ENCODE data around the gene SRC. TPM values are rescaled to one million over a fixed set of nuclear protein-coding genes. Genes with fewer than 3 reads are reported as not detected.

SRC gene
- total and polyA plus RNA-seq, 2 of the 8 experiments (the other 6 are each of a cell fraction or from before 2014, with no cell fraction given): 27.6 to 28.8 TPM

DNA sequence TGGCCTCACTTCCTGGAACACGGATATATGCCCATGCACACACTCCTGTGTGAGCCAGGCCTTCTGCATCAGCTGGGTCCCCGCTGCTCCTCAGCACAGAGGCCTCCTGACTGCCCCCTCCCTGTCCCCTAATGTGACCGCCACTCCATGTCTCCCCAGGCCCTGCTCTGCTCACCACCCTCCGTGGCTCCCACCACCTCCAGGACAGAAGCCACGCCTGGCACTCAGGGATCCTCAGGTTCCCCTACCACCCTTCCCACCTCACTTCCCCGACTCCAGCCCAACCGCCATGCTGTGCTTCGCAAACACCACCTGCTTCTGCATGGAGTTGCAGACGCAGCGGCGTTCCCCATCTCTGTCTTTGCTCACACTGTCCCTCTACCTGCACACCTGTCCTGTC is 4.3 kb upstream of the SRC start:
- peak overlapping the region; percentile 7 for H4K91ac ChIP-seq (replicated peaks; ENCODE audit: insufficient read length, low read length)
- CTCF ChIA-PET (ENCODE audit: partially characterized antibody): interaction anchor here (1.0 kb wide), 1 partner anchor 11 kb away, joined by 3 read pairs; no protein-coding TSS in a partner anchor

More for the DNA sequence above, 4.3 kb upstream of the SRC start:
- H3K14ac ChIP-seq (ENCODE audit: insufficient read length): no peak overlapping the region
- H3K27ac ChIP-seq (ENCODE audit: low read depth, low read length): no peak overlapping the region
- no peaks in the 10 kb centered on the region; the same call in 1 of the 2 replicates for H3K23me2 ChIP-seq (ENCODE audit: low read depth, low read length)
- no peak overlapping the region for H3K23ac ChIP-seq (ENCODE audit: insufficient read length)
- peaks cover 0 to 2% (median under 1%) of the 10 kb centered on the region in 4 experiments; a peak in 4 of 7 replicates for H3K4me1 ChIP-seq (replicated peaks in 1 of 4; ENCODE audit: control insufficient read depth in 3 of 4, insufficient read depth in 4 of 4, low read length in 3 of 4)
- TF ChIP-seq KDM4A (IDR thresholded peaks at IDR 0.05; ENCODE audit: low read depth, low read length, severe bottlenecking): no peak
- TF ChIP-seq RFX5 (IDR thresholded peaks at IDR 0.05; ENCODE audit: borderline replicate concordance, low read depth, low read length): no peak
- TF ChIP-seq ZNF274 (IDR thresholded peaks at IDR 0.05; ENCODE audit: borderline replicate concordance, extremely low read depth, low read length): no peak
- no peak for TF ChIP-seq RAD21 (IDR thresholded peaks at IDR 0.05 in 1 of 2, conservative IDR thresholded peaks at IDR 0.05 in 1 of 2; ENCODE audit: low read depth in 2 of 2, low read length in 2 of 2)
- TF ChIP-seq CHD1 (IDR thresholded peaks at IDR 0.05; ENCODE audit: low read depth, low read length): no peak
- TF ChIP-seq SRF (IDR thresholded peaks at IDR 0.05; ENCODE audit: low read depth, low read length): no peak
- FAIRE-seq (no peak), DNase-seq (ENCODE audit: low read depth in 1 of 2, low spot score in 2 of 2) (no peak)
- H2BK120ac ChIP-seq (replicated peaks; ENCODE audit: low read depth, low read length): no peak overlapping the region
- H3K9me3 ChIP-seq (ENCODE audit: insufficient read depth in 2 of 2, low read depth in 1 of 2, low read length in 1 of 2): no peaks in the 10 kb centered on the region
- H3K79me2 ChIP-seq (ENCODE audit: control insufficient read depth in 1 of 2, insufficient read depth in 2 of 2, low read length in 2 of 2): peaks cover 0 to under 1% of the 10 kb centered on the region in 2 experiments; a peak in 1 of 4 replicates
- no peaks in the 10 kb centered on the region for H4K20me1 ChIP-seq (replicated peaks in 1 of 2; ENCODE audit: control insufficient read depth in 1 of 2, insufficient read depth in 2 of 2, low read length in 2 of 2)
- H2BK5ac ChIP-seq (ENCODE audit: low read depth, low read length): no peak overlapping the region
- H3K9ac ChIP-seq (replicated peaks in 1 of 4; ENCODE audit: extremely low read depth in 1 of 4, low read depth in 3 of 4, low read length in 3 of 4): no peak overlapping the region
- H4K5ac ChIP-seq (ENCODE audit: insufficient read length, low read depth, low read length): no peak overlapping the region
- no peak overlapping the region for H3K4ac ChIP-seq (replicated peaks; ENCODE audit: insufficient read length, low read depth, low read length)
- no peaks in the 10 kb centered on the region for H3K36me3 ChIP-seq (ENCODE audit: control insufficient read depth in 2 of 4, insufficient read depth in 4 of 4, low read length in 3 of 4)
- H3K4me2 ChIP-seq (ENCODE audit: insufficient read depth in 1 of 2, low read depth in 2 of 2, low read length in 2 of 2): no peak overlapping the region
- no peaks in the 10 kb centered on the region for H3K27me3 ChIP-seq (replicated peaks in 1 of 4; ENCODE audit: control insufficient read depth in 3 of 4, extremely low read depth in 1 of 4, insufficient read depth in 3 of 4, low read length in 3 of 4)
- POLR2A ChIA-PET (ENCODE audit: partially characterized antibody): interaction anchor here (0.6 kb wide), 1 partner anchor 105 kb away, joined by 6 read pairs; no protein-coding TSS in a partner anchor
- H3K18ac ChIP-seq (ENCODE audit: extremely low read depth, low read length): no peak overlapping the region; the same call in 1 of the 2 replicates
- WGBS, 2 experiments (ENCODE audit: extremely low coverage in 1 of 2, insufficient coverage in 1 of 2, insufficient read length in 1 of 2, insufficient replicate concordance in 2 of 2, low coverage in 1 of 2, low lambda C conversion rate in 2 of 2, missing lambda C conversion rate in 1 of 2): 99% methylated on average over 11 of the region's 11 CpGs; no CpG with 5 or more reads in 1 of the 2 experiments
- H3K56ac ChIP-seq (replicated peaks; ENCODE audit: insufficient read length, low read depth, low read length): no peak overlapping the region
- H2AFZ ChIP-seq (ENCODE audit: low read length): no peak overlapping the region
- no peak overlapping the region for H2AK5ac ChIP-seq (ENCODE audit: low read depth, low read length)
- H3K79me1 ChIP-seq (ENCODE audit: low read depth, low read length): no peaks in the 10 kb centered on the region
- H3K4me3 ChIP-seq (ENCODE audit: extremely low read depth in 1 of 4, insufficient read depth in 2 of 4, low read depth in 3 of 4, low read length in 4 of 4): no peak overlapping the region
- H2BK12ac ChIP-seq (ENCODE audit: low read depth, low read length): 0 out of 2 replicates have a peak overlapping the region, but pooled peaks have one; percentile 39
- no peak overlapping the region for H2BK20ac ChIP-seq (ENCODE audit: low read length)
- peak overlapping the region; percentile 81; the same call in 1 of the 2 replicates for H2BK15ac ChIP-seq (ENCODE audit: low read length)
- no peak overlapping the region for H4K8ac ChIP-seq (ENCODE audit: extremely low read depth, insufficient read depth, low read length)

All from H1 (cell line).